Measurements from ENCODE around the gene MVB12B.

GRCh38 chr9:126551812-126552211, 225.2 kb downstream of the MVB12B start:
- TF ChIP-seq CTCF (IDR thresholded peaks at IDR 0.05) (no peak), REST (IDR thresholded peaks at IDR 0.05; ENCODE audit: insufficient read depth in 1 of 2, low read depth in 2 of 2, low read length in 1 of 2) (no peak), POLR2AphosphoS5 (IDR thresholded peaks at IDR 0.05; ENCODE audit: low read depth, low read length) (no peak), SIN3A (IDR thresholded peaks at IDR 0.05; ENCODE audit: borderline replicate concordance, insufficient read depth, low read depth, low read length) (no peak)
